Stomach (tissue), 4 donors: ENCODE measurements around the gene ZBTB45.

Source experiments
- POLR2A ChIP-seq, 4 donors: fragments of 450-650 bp; IDR thresholded peaks; one replicate each; pipeline ENCODE4 v1.6.1; 2016; ENCODE audit warnings: antibody characterized with exemption in 4 of 4, control low read depth in 2 of 4, mild to moderate bottlenecking in 1 of 4, moderate library complexity in 1 of 4
- TF ChIP-seq, protein P1 (sequence below), 7 experiments: fragments of 450-650 bp in 4 of 7; fragments of 200-600 bp in 3 of 7; sonication (generic) in 3 of 7; IDR thresholded peaks; one replicate each; pipeline ENCODE4 v1.5.1; 2016 to 2019; ENCODE audit warnings: antibody characterized with exemption in 7 of 7, control low read depth in 2 of 7, mild to moderate bottlenecking in 1 of 7

- TF ChIP-seq, protein P1, sequence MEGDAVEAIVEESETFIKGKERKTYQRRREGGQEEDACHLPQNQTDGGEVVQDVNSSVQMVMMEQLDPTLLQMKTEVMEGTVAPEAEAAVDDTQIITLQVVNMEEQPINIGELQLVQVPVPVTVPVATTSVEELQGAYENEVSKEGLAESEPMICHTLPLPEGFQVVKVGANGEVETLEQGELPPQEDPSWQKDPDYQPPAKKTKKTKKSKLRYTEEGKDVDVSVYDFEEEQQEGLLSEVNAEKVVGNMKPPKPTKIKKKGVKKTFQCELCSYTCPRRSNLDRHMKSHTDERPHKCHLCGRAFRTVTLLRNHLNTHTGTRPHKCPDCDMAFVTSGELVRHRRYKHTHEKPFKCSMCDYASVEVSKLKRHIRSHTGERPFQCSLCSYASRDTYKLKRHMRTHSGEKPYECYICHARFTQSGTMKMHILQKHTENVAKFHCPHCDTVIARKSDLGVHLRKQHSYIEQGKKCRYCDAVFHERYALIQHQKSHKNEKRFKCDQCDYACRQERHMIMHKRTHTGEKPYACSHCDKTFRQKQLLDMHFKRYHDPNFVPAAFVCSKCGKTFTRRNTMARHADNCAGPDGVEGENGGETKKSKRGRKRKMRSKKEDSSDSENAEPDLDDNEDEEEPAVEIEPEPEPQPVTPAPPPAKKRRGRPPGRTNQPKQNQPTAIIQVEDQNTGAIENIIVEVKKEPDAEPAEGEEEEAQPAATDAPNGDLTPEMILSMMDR (IDR thresholded peaks at IDR 0.05) = no peak
- peak in 1 of 4 donors; percentile 22 for TF ChIP-seq POLR2A (IDR thresholded peaks at IDR 0.05)
Observed at GRCh38 chr19:58554494-58555368, 35.1 kb upstream of the ZBTB45 start, which contains the start of gene CHMP2A.
